ENCODE measurements around the gene SLC43A3. TPM values are rescaled to one million over a fixed set of nuclear protein-coding genes. Genes with fewer than 3 reads are reported as not detected.
"Not testable (repeated sequence)": the region's sequence is repeated elsewhere in the genome, so short reads cannot be mapped to it uniquely, and the experiment has no call there.

The SLC43A3 gene
- total RNA-seq, 2 experiments from 2014 or later: 268 to 333 TPM

GRCh38 chr11:57406337-57406904 lies 20.5 kb downstream of the SLC43A3 start:
- intact Hi-C loops (cut with DNase I, micrococcal nuclease): loop anchor here (1.0 to 5.0 kb wide), 2 partner anchors 19 to 251 kb away; partner anchors contain the start of gene CLP1 (in 1 of the 2)
- peak overlapping the region; percentile 77 for H3K27ac Mint-ChIP-seq
- H3K27me3 Mint-ChIP-seq: no peaks in the 10 kb centered on the region
- POLR2A ChIA-PET: interaction anchor here (1.4 to 2.8 kb wide), 2 partner anchors 11 to 18 kb away, joined by 3 to 19 read pairs; no protein-coding TSS in a partner anchor
- peaks cover 68% of the 10 kb centered on the region for H3K36me3 Mint-ChIP-seq (ENCODE audit: low read depth)
- CTCF ChIA-PET: interaction anchor here (0.6 to 1.7 kb wide), 6 partner anchors 15 to 120 kb away, joined by 4 to 5 read pairs (median 4); no protein-coding TSS in a partner anchor
- H3K4me3 Mint-ChIP-seq: peak overlapping the region; percentile 18
- no peaks in the 10 kb centered on the region for H3K9me3 Mint-ChIP-seq (ENCODE audit: low read depth)
- ATAC-seq: peak; percentile 85
- peaks cover 62% of the 10 kb centered on the region for H3K4me1 Mint-ChIP-seq
- DNase-seq: peak; percentile 71

- Mint-ChIP-seq H3K4me3 (no peak overlapping the region), H3K27ac (peak overlapping the region; percentile 77), H3K27me3 (no peaks in the 10 kb centered on the region), H3K4me1 (peaks cover 58% of the 10 kb centered on the region), H3K36me3 (ENCODE audit: low read depth) (peaks cover 62% of the 10 kb centered on the region), H3K9me3 (ENCODE audit: low read depth) (no peaks in the 10 kb centered on the region)
- intact Hi-C loops (cut with DNase I, micrococcal nuclease): loop anchor here in 1 of 2 experiments (5.0 kb wide), 1 partner anchor 252 kb away; the partner anchor contains the start of gene CLP1
- DNase-seq (no peak), ATAC-seq (no peak)
- POLR2A ChIA-PET: interaction anchor here (2.8 kb wide), 1 partner anchor 19 kb away, joined by 19 read pairs; no protein-coding TSS in a partner anchor
- CTCF ChIA-PET: interaction anchor here (0.6 to 1.7 kb wide), 4 partner anchors 16 to 141 kb away, joined by 3 to 4 read pairs (median 4); no protein-coding TSS in a partner anchor
These were observed 21.6 kb downstream of the SLC43A3 start for GRCh38 chr11:57405271-57405860.

- no peak for ATAC-seq
- peaks cover 45% of the 10 kb centered on the region for H3K4me1 Mint-ChIP-seq
These were observed 23.1 kb downstream of the SLC43A3 start for GRCh38 chr11:57403802-57404147.

GRCh38 chr11:57403003-57403801 lies 23.7 kb downstream of the SLC43A3 start:
- Mint-ChIP-seq H3K4me1 (peaks cover 40% of the 10 kb centered on the region), H3K36me3 (ENCODE audit: low read depth) (peaks cover 43% of the 10 kb centered on the region)
- DNase-seq; ATAC-seq; H3K27me3 Mint-ChIP-seq; H3K4me3 Mint-ChIP-seq; POLR2A ChIA-PET; H3K27ac Mint-ChIP-seq; intact Hi-C loops (cut with DNase I, micrococcal nuclease); H3K9me3 Mint-ChIP-seq (ENCODE audit: low read depth): not testable (repeated sequence)
- CTCF ChIA-PET: interaction anchor here (1.2 kb wide), 1 partner anchor 55 kb away, joined by 5 read pairs; no protein-coding TSS in a partner anchor

More at GRCh38 chr11:57403802-57404147, 23.1 kb downstream of the SLC43A3 start:
- Mint-ChIP-seq H3K4me3 (no peak overlapping the region), H3K36me3 (ENCODE audit: low read depth) (peaks cover 47% of the 10 kb centered on the region), H3K9me3 (ENCODE audit: low read depth) (no peaks in the 10 kb centered on the region), H3K27me3 (no peaks in the 10 kb centered on the region), H3K27ac (no peak overlapping the region)
- CTCF ChIA-PET: no interaction called here
- DNase-seq: no peak
- intact Hi-C loops (cut with DNase I, micrococcal nuclease): no loop called here
- POLR2A ChIA-PET: interaction anchor here (0.6 kb wide), 1 partner anchor 75 kb away, joined by 5 read pairs; no protein-coding TSS in a partner anchor

- no peak for DNase-seq
- H3K27me3 Mint-ChIP-seq: no peaks in the 10 kb centered on the region
- H3K27ac Mint-ChIP-seq: no peak overlapping the region
- H3K4me1 Mint-ChIP-seq: peaks cover 32% of the 10 kb centered on the region
- no peak overlapping the region for H3K4me3 Mint-ChIP-seq
- intact Hi-C loops (cut with DNase I, micrococcal nuclease): no loop called here
- no peak for ATAC-seq
- ChIA-PET POLR2A (no interaction called here), CTCF (interaction anchor here (1.2 kb wide), 1 partner anchor 56 kb away, joined by 5 read pairs; no protein-coding TSS in a partner anchor)
- H3K36me3 Mint-ChIP-seq (ENCODE audit: low read depth): peaks cover 35% of the 10 kb centered on the region
- H3K9me3 Mint-ChIP-seq (ENCODE audit: low read depth): no peaks in the 10 kb centered on the region
These were observed 24.5 kb downstream of the SLC43A3 start for GRCh38 chr11:57402188-57403002.

GRCh38 chr11:57399972-57400578 lies 26.8 kb downstream of the SLC43A3 start:
- POLR2A ChIA-PET: interaction anchor here (1.2 kb wide), 1 partner anchor 9 kb away, joined by 3 read pairs; no protein-coding TSS in a partner anchor

GRCh38 chr11:57399221-57399620 lies 27.7 kb downstream of the SLC43A3 start:
- Mint-ChIP-seq H3K27me3 (no peaks in the 10 kb centered on the region), H3K36me3 (ENCODE audit: low read depth) (peaks cover 8% of the 10 kb centered on the region), H3K4me1 (peaks cover 3% of the 10 kb centered on the region), H3K4me3 (no peak overlapping the region), H3K27ac (no peak overlapping the region), H3K9me3 (ENCODE audit: low read depth) (no peaks in the 10 kb centered on the region)
- ChIA-PET CTCF (interaction anchor here (1.3 kb wide), 1 partner anchor 127 kb away, joined by 4 read pairs; no protein-coding TSS in a partner anchor), POLR2A (no interaction called here)
- no peak for DNase-seq
- ATAC-seq: no peak
- intact Hi-C loops (cut with DNase I, micrococcal nuclease): no loop called here

More at GRCh38 chr11:57399972-57400578, 26.8 kb downstream of the SLC43A3 start:
- intact Hi-C loops (cut with DNase I, micrococcal nuclease): no loop called here
- CTCF ChIA-PET: interaction anchor here (1.3 kb wide), 2 partner anchors 15 to 127 kb away, joined by 3 to 4 read pairs; no protein-coding TSS in a partner anchor
- Mint-ChIP-seq H3K9me3 (ENCODE audit: low read depth) (no peaks in the 10 kb centered on the region), H3K4me3 (no peak overlapping the region), H3K27ac (no peak overlapping the region), H3K27me3 (no peaks in the 10 kb centered on the region), H3K36me3 (ENCODE audit: low read depth) (peaks cover 11% of the 10 kb centered on the region), H3K4me1 (peaks cover 9% of the 10 kb centered on the region)
- ATAC-seq (no peak), DNase-seq (no peak)

GRCh38 chr11:57397394-57397990 lies 29.4 kb downstream of the SLC43A3 start:
- POLR2A ChIA-PET: interaction anchor here (0.6 kb wide), 1 partner anchor 45 kb away, joined by 3 read pairs; no protein-coding TSS in a partner anchor
- Mint-ChIP-seq H3K9me3 (ENCODE audit: low read depth) (no peaks in the 10 kb centered on the region), H3K36me3 (ENCODE audit: low read depth) (peaks cover under 1% of the 10 kb centered on the region)

GRCh38 chr11:57396744-57397143 lies 30.2 kb downstream of the SLC43A3 start:
- Mint-ChIP-seq H3K36me3 (ENCODE audit: low read depth) (no peaks in the 10 kb centered on the region), H3K27ac (no peak overlapping the region), H3K9me3 (ENCODE audit: low read depth) (no peaks in the 10 kb centered on the region), H3K27me3 (no peaks in the 10 kb centered on the region), H3K4me3 (no peak overlapping the region), H3K4me1 (no peaks in the 10 kb centered on the region)
- DNase-seq (no peak), ATAC-seq (no peak)
- ChIA-PET POLR2A (no interaction called here), CTCF (interaction anchor here (1.0 to 1.7 kb wide), 5 partner anchors 14 to 95 kb away, joined by 3 to 5 read pairs (median 3); no protein-coding TSS in a partner anchor)
- intact Hi-C loops (cut with DNase I, micrococcal nuclease): loop anchor here in 1 of 2 experiments (2.0 kb wide), 1 partner anchor 48 kb away; no protein-coding TSS in a partner anchor

More at GRCh38 chr11:57397394-57397990, 29.4 kb downstream of the SLC43A3 start:
- H3K4me3 Mint-ChIP-seq: no peak overlapping the region
- H3K4me1 Mint-ChIP-seq: no peaks in the 10 kb centered on the region
- no peak overlapping the region for H3K27ac Mint-ChIP-seq
- intact Hi-C loops (cut with DNase I, micrococcal nuclease): loop anchor here in 1 of 2 experiments (2.0 kb wide), 1 partner anchor 49 kb away; no protein-coding TSS in a partner anchor
- ATAC-seq (no peak), DNase-seq (no peak)
- CTCF ChIA-PET: interaction anchor here (1.0 to 1.7 kb wide), 3 partner anchors 15 to 59 kb away, joined by 3 to 5 read pairs (median 3); no protein-coding TSS in a partner anchor
- no peaks in the 10 kb centered on the region for H3K27me3 Mint-ChIP-seq
